Measurements from ENCODE around the gene CCR7. TPM values are rescaled to one million over a fixed set of nuclear protein-coding genes. Genes with fewer than 3 reads are reported as not detected.

Gene CCR7
- total RNA-seq, 2 experiments from 2014 or later, result 297 to 302 TPM

GRCh38 chr17:40567377-40567776, 2.1 kb upstream of the CCR7 start:
- ChIA-PET POLR2A (interaction anchor here (0.9 to 22.7 kb wide), 5 partner anchors 8 to 49 kb away, joined by 3 to 787 read pairs (median 6); no protein-coding TSS in a partner anchor), CTCF (interaction anchor here (1.2 to 22.4 kb wide), 4 partner anchors 9 to 49 kb away, joined by 3 to 336 read pairs (median 12); no protein-coding TSS in a partner anchor)
- DNase-seq (no peak), ATAC-seq (no peak)
- Mint-ChIP-seq H3K27me3 (no peaks in the 10 kb centered on the region), H3K4me3 (no peak overlapping the region), H3K4me1 (ENCODE audit: low read depth) (peaks cover 53% of the 10 kb centered on the region), H3K9me3 (peaks cover 27% of the 10 kb centered on the region), H3K36me3 (ENCODE audit: low read depth) (peaks cover 61% of the 10 kb centered on the region), H3K27ac (no peak overlapping the region)
- intact Hi-C loops (cut with micrococcal nuclease), result no loop called here
- TF ChIP-seq CTCF (IDR thresholded peaks at IDR 0.05), result no peak

- H3K36me3 Mint-ChIP-seq (ENCODE audit: low read depth), result peaks cover 63% of the 10 kb centered on the region
- ATAC-seq (no peak), DNase-seq (peak; percentile 55)
- peaks cover 12% of the 10 kb centered on the region for H3K9me3 Mint-ChIP-seq
- peak overlapping the region; percentile 99 for H3K27ac Mint-ChIP-seq
- ChIA-PET CTCF (interaction anchor here (22.4 kb wide), 1 partner anchor 50 kb away, joined by 336 read pairs; no protein-coding TSS in a partner anchor), POLR2A (interaction anchor here (5.8 to 22.7 kb wide), 5 partner anchors 12 to 51 kb away, joined by 74 to 787 read pairs (median 178); no protein-coding TSS in a partner anchor)
- H3K4me1 Mint-ChIP-seq (ENCODE audit: low read depth), result peaks cover 46% of the 10 kb centered on the region
- intact Hi-C loops (cut with micrococcal nuclease), result loop anchor here (2.0 kb wide), 1 partner anchor 17 kb away; no protein-coding TSS in a partner anchor
- peak overlapping the region; percentile 96 for H3K4me3 Mint-ChIP-seq
- TF ChIP-seq CTCF (IDR thresholded peaks at IDR 0.05), result no peak
- no peaks in the 10 kb centered on the region for H3K27me3 Mint-ChIP-seq
Observed at GRCh38 chr17:40565769-40566409, 617 bp upstream of the CCR7 start.

- no peaks in the 10 kb centered on the region for H3K27me3 Mint-ChIP-seq
- ChIA-PET POLR2A (interaction anchor here (0.9 to 22.7 kb wide), 14 partner anchors 12 to 1120 kb away, joined by 3 to 787 read pairs (median 8); no protein-coding TSS in a partner anchor), CTCF (interaction anchor here (0.8 to 22.4 kb wide), 9 partner anchors 10 to 84 kb away, joined by 3 to 336 read pairs (median 22); partner anchors contain the start of gene SMARCE1)
- no peak for TF ChIP-seq CTCF (IDR thresholded peaks at IDR 0.05)
- intact Hi-C loops (cut with micrococcal nuclease), result loop anchor here (2.0 kb wide), 1 partner anchor 18 kb away; no protein-coding TSS in a partner anchor
- peaks cover 67% of the 10 kb centered on the region for H3K36me3 Mint-ChIP-seq (ENCODE audit: low read depth)
- peak overlapping the region; percentile 99 for H3K27ac Mint-ChIP-seq
- H3K9me3 Mint-ChIP-seq, result peaks cover 3% of the 10 kb centered on the region
- ATAC-seq (no peak), DNase-seq (peak; percentile 76)
- H3K4me3 Mint-ChIP-seq, result peak overlapping the region; percentile 96
- peaks cover 47% of the 10 kb centered on the region for H3K4me1 Mint-ChIP-seq (ENCODE audit: low read depth)
Observed at GRCh38 chr17:40564195-40564882, 933 bp downstream of the CCR7 start.

GRCh38 chr17:40563220-40564052, 1.8 kb downstream of the CCR7 start:
- no peak for TF ChIP-seq CTCF (IDR thresholded peaks at IDR 0.05)
- H3K27ac Mint-ChIP-seq, result peak overlapping the region; percentile 99
- DNase-seq, result peak; percentile 73
- H3K4me1 Mint-ChIP-seq (ENCODE audit: low read depth), result peaks cover 51% of the 10 kb centered on the region
- ChIA-PET POLR2A (interaction anchor here (0.8 to 22.7 kb wide), 17 partner anchors 11 to 1126 kb away, joined by 3 to 787 read pairs (median 6); partner anchors contain the start of genes EIF1 and SMARCE1), CTCF (interaction anchor here (0.8 to 22.4 kb wide), 12 partner anchors 9 to 113 kb away, joined by 3 to 336 read pairs (median 15); no protein-coding TSS in a partner anchor)
- H3K4me3 Mint-ChIP-seq, result peak overlapping the region; percentile 96
- peaks cover 3% of the 10 kb centered on the region for H3K9me3 Mint-ChIP-seq
- peaks cover 74% of the 10 kb centered on the region for H3K36me3 Mint-ChIP-seq (ENCODE audit: low read depth)
- no peaks in the 10 kb centered on the region for H3K27me3 Mint-ChIP-seq
- intact Hi-C loops (cut with micrococcal nuclease), result loop anchor here (2.0 kb wide), 3 partner anchors 19 to 51 kb away; no protein-coding TSS in a partner anchor
- peak; percentile 9 for ATAC-seq
